GM21529 (cell line): ENCODE measurements around the gene CECR2.
"Not testable (repeated sequence)": the region's sequence is repeated elsewhere in the genome, so short reads cannot be mapped to it uniquely, and the experiment has no call there.

Experiments
- ATAC-seq: cut with Tn5 transposase; IDR thresholded peaks from one replicate; pipeline ENCODE4 v1.9.1; 2021; ENCODE audit not compliant: unreplicated experiment

Gene CECR2

GRCh38 chr22:17562906-17563870 is 193.9 kb downstream of the CECR2 start, which contains the start of gene SLC25A18:
SLC25A18 (plus strand) TSS chr22:17563498; CDS start chr22:17579945, 16,447 bp downstream.
- ATAC-seq: no peak

- ATAC-seq: no peak
These were observed 194.7 kb downstream of the CECR2 start for GRCh38 chr22:17563936-17564391.

DNA sequence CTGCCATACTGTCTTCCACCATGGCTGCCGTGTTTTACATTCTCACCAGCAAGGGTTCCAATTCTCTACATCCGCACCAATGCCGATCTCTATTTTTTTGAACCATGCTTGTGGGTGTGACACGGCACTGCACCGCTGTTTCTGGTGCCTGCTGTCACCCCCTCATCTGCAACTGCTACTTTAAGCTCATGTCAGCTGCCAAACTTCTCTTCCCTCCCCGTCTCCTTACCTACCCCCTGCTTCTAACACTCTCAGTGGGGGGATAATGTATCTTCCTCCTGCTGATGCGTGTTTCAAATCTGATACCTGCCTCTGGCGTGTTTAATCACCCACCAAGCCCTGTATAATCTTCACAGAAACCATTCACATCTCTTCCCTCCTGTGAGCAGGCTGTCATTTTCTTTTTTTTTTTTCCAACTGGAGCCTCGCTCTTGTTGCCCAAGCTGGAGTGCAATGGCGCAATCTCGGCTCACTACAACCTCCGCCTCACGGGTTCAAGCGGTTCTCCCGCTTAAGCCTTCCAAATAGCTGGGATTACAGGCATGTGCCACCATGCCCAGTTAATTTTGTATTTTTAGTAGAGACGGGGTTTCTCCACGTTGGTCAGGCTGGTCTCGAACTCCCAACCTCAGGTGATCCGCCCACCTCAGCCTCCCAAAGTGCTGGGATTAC is 196.9 kb downstream of the CECR2 start:
- ATAC-seq: not testable (repeated sequence)

GRCh38 chr22:17566776-17567175 is 197.5 kb downstream of the CECR2 start:
- no peak for ATAC-seq

DNA sequence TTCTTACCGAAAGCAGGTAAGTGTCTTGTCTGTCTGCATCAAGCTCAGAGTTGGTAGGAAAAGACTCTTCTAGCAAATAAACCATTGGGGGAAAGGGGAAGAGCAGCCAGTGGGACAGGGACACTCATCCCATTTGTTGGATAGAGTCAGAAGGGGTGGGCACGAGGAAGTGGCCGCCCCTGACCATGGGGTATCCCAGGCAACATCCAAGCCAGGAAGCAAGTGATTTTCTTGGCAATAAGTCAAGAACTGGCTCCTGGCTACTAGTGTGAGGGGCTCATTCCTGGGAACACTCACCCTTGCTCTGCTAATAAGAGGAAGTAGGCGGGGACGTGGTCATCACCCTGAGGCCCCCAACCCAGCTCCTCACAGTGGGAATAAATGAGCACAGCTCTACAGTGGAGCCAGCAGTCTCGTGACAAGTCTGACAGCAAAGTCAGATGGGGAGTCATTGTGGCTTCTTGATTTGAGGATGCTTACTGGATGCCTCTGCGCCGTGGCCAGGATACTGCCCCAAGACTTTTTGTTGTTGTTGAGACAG is 200.8 kb downstream of the CECR2 start:
- no peak for ATAC-seq

DNA sequence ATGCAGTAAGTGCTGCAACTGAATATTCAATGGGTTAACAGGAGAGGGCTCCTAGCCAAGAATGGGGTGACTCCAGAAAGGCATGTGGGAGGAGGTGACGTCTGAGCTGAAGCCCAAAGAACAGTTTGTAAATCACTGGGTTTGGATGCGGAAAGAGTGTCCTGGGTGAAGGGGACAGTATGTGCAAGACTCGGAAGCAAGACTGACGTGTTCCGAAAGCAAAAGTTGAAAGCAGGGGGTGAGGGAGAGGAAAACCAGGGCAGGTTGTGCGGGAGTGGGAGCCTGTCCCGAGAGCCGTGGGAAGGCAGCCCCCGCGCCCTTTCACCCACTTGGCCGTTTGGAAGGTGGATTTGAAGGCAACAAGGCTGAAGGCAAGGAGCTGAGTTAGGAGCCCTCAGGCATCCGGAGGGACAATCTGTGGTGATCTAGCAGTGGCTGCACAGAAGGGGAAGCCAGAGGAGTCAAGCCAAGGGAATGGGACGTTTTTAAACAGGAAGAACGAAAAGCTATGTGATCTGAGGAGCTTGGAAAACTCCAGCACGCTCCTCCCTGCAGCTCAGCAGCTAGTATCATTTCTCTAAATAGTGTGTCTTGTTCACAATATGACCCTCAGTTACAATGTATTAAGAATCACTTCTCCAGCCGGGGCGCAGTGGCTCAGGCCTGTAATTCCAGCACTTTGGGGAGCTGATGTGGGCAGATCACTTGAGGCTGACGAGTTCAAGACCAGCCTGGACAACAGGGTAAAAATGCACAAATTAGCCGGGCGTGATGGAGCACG is 201.8 kb downstream of the CECR2 start:
- ATAC-seq: no peak

DNA sequence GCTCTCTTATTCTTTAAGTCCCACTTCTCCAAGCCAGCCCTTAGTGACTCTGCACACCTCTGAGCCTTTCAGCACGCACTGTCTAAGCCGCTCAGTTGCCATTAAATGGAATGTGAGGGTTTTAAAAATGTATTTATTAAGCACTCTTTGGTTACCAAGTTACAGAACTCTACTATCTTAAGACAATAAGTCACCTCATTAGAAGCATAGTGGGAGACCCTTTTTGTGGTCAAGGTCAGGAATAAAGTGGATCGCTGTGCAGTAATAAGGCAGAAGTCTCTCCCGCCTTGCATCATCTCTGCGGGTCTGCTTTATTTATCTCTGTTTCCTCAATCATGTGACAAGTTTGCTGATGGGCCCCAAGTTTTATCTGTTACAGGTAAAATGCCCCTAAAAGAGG is 205.9 kb downstream of the CECR2 start:
- no peak for ATAC-seq

DNA sequence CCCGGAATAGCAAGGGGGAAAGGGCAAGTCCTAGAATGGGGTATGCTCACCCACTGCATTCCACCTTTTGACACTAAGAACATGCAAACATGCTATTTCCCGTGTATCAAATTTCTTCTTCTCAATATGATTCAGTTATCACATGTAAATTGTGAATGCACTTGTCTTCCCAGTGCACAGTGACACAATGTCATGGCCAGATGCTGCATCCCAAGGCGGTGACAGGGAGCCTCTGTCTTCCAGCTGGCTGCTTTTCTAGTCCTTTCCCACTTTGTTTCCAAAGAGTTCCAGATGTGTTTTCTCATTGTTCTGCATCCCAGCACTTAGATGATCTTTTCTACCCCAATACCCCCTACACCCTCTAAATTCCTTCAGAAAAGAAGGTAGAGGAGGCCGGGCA is 206.4 kb downstream of the CECR2 start:
- ATAC-seq: no peak

DNA sequence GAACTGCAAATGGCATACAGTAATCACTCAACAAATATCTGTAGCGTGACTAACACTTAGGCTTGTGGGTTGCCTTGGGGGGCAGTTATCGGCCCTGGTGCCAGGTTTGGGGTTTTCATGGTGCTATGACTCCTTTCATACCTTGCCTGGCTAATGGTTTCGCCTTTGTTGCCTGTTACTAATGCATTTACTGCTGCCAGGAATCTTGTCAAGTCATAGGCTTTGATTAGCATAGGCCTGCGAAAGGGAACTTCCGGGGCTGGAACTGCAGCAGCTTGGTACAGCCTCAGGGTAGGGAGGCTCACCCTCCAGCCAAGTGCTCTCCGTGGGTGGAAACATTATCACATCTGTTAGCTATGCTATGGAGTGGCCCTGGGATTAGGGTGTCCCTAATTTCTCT is 207.2 kb downstream of the CECR2 start:
- ATAC-seq: no peak

DNA sequence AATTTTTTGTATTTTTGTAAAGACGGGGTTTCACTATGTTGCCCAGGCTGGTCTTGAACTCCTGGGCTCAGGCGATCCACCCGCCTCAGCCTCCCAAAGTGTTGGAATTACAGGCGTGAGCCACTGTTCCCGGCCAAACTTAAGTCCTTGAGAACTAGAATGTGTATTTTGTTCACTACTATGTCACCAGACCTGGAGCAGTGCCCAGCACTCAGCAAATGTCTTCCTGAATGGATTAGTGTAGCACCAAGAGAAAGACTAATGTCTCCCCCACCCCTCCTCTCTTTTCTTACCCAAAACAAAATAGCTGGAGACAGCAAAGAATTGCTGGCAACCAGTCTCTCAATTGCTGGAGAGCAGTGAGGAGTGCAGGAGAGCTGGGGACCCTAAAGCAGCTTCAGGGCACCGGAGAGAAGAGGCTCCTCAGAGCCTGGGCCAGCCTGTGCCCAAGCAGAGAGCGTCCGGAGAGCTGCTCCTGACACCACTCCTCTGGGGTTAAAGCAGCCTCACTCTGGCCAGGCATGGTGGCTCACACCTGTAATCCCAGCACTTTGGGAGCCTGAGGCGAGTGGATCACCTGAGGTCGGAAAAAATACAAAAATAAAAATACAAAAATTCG is 209.0 kb downstream of the CECR2 start:
- ATAC-seq: no peak

DNA sequence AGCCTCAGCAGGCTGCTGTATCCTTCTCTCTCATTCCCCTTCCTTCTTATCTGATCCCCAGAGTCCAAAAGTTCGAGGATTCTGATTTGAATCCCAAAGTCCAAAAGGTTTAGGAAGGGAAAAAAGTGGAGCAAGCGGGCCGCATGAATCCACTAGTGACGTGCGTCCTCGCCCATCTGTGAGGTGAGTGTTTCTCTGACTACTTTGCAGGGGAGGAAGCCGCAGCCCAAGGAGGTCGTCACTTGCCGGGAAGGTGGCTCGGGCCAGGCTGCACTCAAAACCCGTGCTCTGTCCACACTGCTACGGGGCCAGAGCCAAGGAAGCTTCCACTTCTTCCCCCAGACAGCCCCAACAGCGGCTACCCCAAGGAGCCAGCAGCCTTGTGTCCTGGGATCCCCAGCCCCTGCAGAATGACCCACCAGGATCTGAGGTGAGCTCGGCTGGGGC is 210.3 kb downstream of the CECR2 start:
- no peak for ATAC-seq

DNA sequence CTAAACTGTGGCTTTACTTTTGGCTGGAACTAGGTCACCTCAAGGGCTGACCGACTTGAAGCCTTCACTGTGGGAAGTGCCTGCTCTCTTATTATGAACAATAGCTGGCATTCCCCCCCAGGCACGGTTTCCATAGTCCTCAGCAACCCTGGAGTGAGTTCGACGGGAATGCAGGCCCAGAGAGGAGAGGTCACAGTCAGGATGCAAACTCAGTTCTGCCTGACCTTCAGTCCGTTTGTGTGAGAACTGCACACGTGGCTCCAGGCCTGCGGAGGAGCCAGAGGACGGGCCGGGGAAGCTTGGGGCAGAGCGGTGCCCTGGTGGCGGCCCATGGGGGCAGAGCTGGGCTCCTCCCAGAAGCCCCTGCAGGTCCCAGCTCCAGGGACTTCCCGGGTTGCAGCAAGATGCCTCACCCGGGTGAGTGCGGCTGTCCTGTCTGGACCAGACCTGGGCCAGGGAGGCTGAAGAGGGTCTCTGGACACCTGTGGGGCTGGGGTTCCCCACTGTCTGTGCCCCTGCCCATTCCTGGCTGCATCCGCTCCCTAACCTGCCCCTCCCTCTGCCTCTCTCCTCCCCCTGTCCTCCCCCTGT is 211.3 kb downstream of the CECR2 start:
- ATAC-seq: no peak

- no peak for ATAC-seq
These were observed 211.8 kb downstream of the CECR2 start for GRCh38 chr22:17581056-17581455.

GRCh38 chr22:17581631-17582030 is 212.4 kb downstream of the CECR2 start:
- no peak for ATAC-seq

GRCh38 chr22:17583151-17583550 is 213.9 kb downstream of the CECR2 start:
- ATAC-seq: no peak

DNA sequence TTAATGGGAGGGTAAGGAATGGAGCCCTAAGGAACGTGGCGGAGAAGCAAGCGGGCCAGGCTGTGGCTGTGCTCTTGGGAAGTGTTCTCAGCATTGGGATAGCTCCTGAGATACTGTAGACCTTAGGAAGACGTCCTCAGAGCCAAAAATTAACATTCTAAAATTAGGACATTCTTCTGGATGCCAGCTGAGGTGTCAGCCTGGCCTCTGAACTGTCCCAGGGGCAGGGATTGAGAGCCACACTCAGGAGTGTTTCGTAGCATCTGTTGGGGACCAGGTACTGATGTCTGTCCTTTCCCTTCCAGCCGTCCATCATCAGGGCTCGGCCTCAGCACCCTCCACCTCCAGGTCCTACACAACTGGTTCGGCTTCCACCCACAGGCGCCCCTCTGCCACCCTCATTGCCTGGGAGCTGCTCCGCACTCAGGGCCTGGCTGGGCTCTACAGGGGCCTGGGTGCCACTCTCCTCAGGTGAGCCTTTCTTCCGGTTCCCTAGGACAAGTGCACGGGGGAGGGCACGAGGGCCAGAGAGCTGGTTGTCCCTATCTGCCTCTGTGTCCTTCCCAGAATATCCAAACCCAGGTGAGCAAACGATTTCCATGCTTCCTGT is 217.7 kb downstream of the CECR2 start:
- ATAC-seq: no peak

- no peak for ATAC-seq
These were observed 218.4 kb downstream of the CECR2 start for GRCh38 chr22:17587629-17588028.

GRCh38 chr22:17588606-17589005 is 219.3 kb downstream of the CECR2 start:
- ATAC-seq: no peak

GRCh38 chr22:17589810-17590375 is 220.6 kb downstream of the CECR2 start:
- ATAC-seq: no peak
